HG02623 (cell line): Measurements from ENCODE around the gene CLEC1A.

Source experiments
- ATAC-seq: cut with Tn5 transposase; IDR thresholded peaks from one replicate; pipeline ENCODE4 v1.9.1; 2021; ENCODE audit warnings: moderate library complexity; ENCODE audit not compliant: unreplicated experiment

The CLEC1A gene, protein sequence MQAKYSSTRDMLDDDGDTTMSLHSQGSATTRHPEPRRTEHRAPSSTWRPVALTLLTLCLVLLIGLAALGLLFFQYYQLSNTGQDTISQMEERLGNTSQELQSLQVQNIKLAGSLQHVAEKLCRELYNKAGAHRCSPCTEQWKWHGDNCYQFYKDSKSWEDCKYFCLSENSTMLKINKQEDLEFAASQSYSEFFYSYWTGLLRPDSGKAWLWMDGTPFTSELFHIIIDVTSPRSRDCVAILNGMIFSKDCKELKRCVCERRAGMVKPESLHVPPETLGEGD

DNA sequence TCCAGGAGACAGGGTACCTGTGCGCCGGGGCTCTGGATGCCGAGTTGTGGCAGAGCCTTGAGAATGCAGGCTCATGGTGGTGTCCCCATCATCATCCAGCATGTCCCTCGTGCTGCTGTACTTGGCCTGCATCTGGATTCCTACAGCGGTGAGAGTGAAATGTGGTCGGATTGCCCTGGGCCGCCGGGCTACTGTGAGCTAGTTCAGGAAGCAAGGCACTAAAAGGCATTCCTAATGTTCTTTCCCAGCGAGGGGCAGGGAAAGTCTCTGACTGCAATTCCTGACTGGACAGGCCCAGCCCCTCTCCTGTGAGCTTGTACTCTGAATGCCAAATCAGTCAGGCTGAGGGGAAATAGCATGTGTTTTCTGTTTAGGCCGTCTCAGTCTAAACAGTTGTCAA is at the start of gene CLEC1A:
TSS of gene CLEC1A (minus strand) at position 195 of the 400 bp plus-strand sequence. CDS start at position 132, 63 bp downstream.
- ATAC-seq = no peak

GRCh38 chr12:10147714-10148403 is 49.1 kb upstream of the CLEC1A start:
- peak; percentile 48 for ATAC-seq

DNA sequence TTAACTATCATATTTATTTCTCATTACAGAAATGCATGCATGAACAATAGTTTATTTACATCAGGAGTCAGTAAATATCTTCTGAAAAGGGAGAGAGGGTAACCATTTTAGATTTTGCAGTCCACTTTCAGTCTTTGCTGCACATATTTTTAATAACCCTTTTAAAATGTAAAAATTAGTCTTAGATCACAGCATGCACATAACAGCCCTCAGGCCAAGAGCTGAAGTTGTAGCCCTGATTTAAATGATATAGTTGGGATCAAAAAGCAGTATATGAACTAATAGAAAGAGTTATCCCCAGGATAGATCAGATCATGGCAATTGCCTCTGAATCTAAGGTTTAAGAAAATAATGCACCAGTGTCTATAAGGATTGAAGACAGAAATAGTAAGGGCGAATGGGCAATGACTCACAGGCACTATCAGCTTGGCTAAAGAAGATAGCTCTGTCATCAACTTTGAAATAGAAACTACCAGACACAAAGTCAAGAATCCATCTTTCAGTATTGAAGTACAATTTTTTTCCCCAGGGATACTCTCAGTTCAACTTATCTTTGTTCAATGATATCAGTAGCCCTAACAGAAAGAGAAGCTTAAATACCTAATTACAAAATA is 44.3 kb upstream of the CLEC1A start:
- no peak for ATAC-seq

DNA sequence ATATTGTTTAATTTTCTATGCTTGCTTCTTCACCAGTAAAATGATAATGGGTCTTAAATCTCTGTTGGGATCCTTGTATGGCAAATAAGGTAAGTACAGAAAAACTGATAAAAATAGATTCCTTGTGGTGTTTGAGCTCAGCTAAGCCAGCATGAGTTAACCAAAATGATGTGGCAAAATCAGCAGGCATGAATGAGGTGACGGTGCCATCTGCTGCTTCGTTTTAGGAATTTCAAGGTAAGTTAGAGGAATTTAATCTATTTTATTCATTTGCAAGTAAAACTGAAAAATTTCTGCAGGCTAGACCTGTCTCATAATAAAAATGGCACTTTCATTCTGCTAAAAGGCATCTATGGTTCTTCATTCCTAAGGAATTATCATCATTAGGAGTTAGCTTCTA is 41.2 kb upstream of the CLEC1A start:
- ATAC-seq = no peak

DNA sequence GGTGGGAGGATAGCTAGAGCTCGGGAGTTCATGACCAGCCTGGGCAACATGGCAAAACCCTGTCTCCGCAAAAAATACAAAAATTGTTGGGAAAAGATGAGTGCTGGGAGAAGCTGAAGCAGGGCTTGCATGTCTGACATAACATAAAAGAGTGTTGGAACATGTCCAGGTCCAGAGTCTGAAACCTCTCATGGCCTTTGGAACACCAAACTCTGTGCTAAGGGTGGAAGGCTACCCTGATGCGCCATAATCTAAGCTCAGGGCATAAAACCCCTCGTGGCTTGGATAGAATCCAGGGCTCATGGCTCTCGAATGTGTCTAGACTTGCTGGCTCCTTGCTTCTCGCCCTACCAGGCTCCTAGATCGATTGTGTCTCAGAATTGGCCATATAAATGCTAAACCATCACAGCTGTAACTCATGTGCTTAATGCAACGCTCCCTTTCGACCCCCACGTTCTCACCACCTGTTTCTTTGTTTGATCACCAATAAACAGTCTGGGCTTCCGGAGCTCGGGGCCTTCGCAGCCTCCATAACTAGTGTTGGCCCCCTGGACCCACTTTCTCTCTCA is 37.9 kb upstream of the CLEC1A start:
- no peak for ATAC-seq

DNA sequence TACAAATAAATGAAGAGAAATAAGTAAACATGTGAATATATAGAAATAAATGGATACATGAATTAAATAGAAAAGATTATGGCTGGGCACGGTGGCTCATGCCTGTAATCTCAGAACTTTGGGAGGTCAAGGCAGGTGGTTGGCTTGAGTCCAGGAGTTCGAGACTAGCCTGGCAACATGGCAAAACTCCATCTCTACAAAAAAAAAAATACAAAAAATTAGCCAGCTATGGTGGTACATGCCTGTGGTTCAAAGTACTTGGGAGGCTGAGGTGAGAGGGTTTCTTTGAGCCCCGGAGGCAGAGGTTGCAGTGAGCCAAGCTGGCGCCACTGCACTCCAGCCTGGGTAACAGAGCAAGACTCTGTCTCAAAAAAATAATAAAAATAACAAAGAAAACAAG is 36.3 kb upstream of the CLEC1A start:
- ATAC-seq = no peak

- no peak for ATAC-seq
Observed at GRCh38 chr12:10132850-10133370, 34.1 kb upstream of the CLEC1A start.

- ATAC-seq = no peak
Observed at GRCh38 chr12:10131111-10131690, 32.4 kb upstream of the CLEC1A start.

- peak; percentile 93 for ATAC-seq
Observed at GRCh38 chr12:10130042-10130441, 31.3 kb upstream of the CLEC1A start, which contains the start of gene CLEC7A. Gene CLEC7A (minus strand): TSS chr12:10130199. CDS start chr12:10130082, 117 bp downstream.

- ATAC-seq = no peak
Observed at GRCh38 chr12:10128687-10129086, 29.9 kb upstream of the CLEC1A start.

DNA sequence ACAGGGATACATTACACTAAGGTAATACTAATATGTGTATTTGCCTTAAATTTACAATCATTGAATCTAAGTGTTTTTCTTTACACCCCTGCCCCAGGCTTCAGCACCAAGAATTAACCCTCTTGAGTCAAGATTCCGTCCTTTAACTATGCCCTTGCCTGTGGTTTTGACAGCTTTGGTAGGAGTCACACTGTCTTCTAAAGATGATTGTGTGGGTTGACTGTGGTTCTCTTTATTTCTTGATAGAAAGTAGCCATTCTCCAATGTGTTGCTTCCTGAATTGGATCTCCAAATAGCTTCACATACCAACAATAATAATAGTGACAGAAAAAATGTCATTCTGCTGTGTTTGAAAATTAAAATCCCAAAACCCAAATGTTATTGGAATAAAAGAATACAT is 27.6 kb upstream of the CLEC1A start:
- ATAC-seq = no peak

DNA sequence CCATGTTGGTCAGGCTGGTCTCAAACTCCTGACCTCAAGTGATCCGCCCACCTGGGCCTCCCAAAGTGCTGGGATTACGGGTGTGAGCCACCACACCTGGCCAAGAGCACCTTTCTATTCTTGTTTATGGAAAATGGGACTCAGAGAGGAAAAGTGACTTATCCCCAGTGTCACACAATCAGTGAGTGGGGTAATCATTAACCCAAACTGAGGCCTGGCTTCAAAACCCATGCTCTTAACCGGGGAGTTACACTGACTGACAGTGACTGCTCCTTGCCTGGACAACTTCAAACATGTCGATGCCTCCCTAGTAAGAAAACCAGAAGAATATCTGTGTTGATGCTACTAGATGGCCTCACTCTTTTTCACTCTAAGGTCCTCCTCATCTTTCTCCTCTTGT is 23.9 kb upstream of the CLEC1A start:
- ATAC-seq = no peak

- no peak for ATAC-seq
Observed at GRCh38 chr12:10121278-10121677, 22.5 kb upstream of the CLEC1A start.

- no peak for ATAC-seq
Observed at GRCh38 chr12:10119066-10119465, 20.3 kb upstream of the CLEC1A start.

- ATAC-seq = no peak
Observed at GRCh38 chr12:10115890-10116289, 17.1 kb upstream of the CLEC1A start.

DNA sequence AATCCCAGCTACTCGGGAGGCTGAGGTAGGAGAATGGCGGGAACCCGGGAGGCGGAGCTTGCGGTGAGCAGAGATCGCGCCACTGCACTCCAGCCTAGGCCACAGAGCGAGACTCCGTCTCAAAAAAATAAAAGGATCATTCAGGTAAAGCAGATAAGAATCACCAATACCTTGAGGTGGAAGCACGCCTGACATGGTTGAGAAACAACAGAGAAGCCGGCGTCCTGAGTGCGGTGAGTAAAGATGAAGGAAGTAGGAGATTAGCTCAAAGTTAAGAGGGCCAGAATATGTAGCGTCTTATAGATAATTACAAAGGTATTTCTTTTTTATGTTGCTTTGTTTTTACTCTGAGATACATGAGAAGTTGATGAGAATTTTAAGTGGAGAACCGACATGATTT is 16.5 kb upstream of the CLEC1A start:
- no peak for ATAC-seq

- no peak for ATAC-seq
Observed at GRCh38 chr12:10113920-10114319, 15.1 kb upstream of the CLEC1A start.

DNA sequence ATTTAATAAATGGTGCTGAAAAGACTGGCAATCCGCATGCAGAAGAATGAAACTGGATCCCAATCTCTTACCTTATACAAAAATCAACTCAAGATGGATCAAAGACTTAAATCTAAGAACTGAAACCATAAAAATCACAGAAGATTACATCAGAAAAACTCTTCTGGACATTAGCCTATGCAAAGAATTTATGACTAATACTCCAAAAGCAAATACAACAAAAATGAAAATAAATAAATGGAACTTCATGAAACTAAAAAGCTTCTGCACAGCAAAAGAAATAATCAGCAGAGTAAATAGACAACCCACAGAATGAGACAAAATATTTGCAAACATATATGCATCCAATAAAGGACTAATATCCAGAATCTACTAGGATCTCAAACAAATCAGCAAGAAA is 14.3 kb upstream of the CLEC1A start:
- ATAC-seq = no peak

DNA sequence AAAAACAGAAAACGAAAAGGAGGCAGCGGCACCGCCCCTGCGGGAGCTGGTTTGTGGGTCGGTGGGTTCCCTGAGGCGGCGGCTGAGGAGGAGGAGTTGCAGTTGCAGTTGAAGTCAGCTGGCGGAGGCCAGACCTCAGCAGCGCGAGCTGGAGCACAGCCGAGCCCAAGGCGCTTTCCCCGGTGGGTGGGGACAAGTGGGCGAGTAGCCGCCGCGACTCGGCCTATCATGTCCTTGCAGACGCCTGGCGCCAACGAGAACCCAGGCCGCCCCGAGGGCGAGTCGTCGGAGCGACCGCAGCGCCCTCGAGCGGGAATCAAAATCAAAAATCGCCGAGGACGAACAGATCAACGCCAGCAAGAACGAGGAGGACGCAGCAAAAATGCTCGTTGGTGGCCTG is 12.7 kb upstream of the CLEC1A start:
- no peak for ATAC-seq

GRCh38 chr12:10110256-10110844 is 11.6 kb upstream of the CLEC1A start:
- no peak for ATAC-seq

DNA sequence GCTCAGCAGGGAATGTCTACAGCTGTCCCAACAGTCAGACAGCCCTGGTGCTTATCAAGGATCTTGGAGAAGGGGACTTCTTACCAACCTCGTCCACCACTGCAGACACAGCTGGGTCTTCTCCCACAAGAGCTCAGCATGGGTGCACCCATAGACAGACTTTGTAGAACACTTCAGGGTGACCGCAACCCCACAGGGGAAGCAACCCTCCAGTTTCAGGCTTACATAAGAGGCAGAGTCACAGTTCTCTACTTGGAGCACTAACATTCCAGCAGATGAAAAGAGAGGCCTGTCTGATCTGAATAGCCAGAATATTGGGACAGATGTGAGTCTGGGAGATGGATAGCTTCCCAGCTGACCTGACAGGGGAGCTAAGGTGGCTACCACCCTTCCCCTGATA is 3.5 kb upstream of the CLEC1A start:
- ATAC-seq = no peak
